ENCODE results near the gene DLG2.

Gene DLG2

DNA sequence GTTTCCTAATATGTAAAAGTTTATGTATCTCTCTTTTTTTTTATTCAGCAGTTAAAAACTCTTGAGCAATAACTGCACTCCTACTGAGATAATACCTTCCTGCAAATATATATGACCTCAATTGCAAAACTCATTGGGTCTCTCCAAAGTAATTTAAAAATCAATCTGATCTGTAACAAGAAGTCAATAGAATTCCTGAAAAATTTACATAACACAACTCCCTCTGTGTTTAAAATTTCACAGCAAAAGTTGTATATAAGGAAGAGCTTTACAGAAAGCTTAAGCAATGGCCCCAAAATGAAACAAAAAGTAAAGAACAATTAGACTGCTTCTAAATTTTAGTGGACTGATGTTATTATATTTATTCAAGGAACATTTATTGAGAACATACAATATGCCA is 313.4 kb downstream of the DLG2 start:
- in situ Hi-C loops (cut with HindIII; ENCODE audit: low sequenced_read_pairs), result no loop called here
- DNase-seq (ENCODE audit: low read depth, low spot score), result no peak
- TF ChIP-seq CTCF (IDR thresholded peaks at IDR 0.05; ENCODE audit: low read depth, low read length), result no peak
- no peak overlapping the region for H3K4me3 ChIP-seq (ENCODE audit: low read depth, low read length)

DNA sequence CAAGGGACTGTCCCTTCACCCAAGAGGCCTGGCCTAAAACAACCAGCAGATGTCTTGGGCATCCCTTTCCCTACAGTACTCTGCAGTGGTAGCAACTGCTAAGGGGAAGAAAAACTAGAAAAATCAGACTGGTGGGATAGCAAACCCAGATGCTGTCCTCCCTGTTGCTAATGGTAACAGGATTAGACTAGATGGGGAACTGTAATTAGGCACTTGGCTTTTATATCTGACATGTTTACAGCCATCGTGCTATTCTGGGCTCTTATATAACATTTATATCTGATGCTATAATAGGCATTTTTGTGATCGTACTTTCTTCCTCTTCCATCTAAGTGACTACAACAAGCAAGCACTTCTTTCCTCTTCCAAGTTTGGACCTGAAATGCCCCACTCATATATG is 316.7 kb downstream of the DLG2 start:
- in situ Hi-C loops (cut with HindIII; ENCODE audit: low sequenced_read_pairs), result no loop called here
- TF ChIP-seq CTCF (IDR thresholded peaks at IDR 0.05; ENCODE audit: low read depth, low read length), result no peak
- DNase-seq (ENCODE audit: low read depth, low spot score), result no peak
- H3K4me3 ChIP-seq (ENCODE audit: low read depth, low read length), result no peak overlapping the region

DNA sequence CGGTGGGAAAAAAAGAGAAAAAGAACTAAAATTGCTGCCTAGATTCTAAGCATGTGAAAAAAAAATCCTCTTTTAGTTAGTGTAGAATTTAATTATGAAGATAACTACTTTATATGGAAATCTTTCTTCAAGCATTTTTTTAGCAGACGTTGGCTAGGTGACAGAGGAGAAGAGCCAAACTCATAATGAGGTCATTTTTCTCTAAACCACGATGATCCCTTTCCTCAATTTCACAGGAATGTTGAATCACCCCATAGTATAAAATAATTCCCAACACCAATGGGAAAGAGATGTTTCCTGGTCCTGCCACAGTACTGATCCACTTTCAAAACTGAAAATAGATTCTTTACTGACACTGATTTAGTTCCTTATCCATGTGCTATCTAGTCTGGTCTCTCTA is 319.8 kb downstream of the DLG2 start:
- in situ Hi-C loops (cut with HindIII; ENCODE audit: low sequenced_read_pairs), result no loop called here
- peak; percentile 10 for DNase-seq (ENCODE audit: low read depth, low spot score)
- no peak for TF ChIP-seq CTCF (IDR thresholded peaks at IDR 0.05; ENCODE audit: low read depth, low read length)
- no peak overlapping the region for H3K4me3 ChIP-seq (ENCODE audit: low read depth, low read length)

DNA sequence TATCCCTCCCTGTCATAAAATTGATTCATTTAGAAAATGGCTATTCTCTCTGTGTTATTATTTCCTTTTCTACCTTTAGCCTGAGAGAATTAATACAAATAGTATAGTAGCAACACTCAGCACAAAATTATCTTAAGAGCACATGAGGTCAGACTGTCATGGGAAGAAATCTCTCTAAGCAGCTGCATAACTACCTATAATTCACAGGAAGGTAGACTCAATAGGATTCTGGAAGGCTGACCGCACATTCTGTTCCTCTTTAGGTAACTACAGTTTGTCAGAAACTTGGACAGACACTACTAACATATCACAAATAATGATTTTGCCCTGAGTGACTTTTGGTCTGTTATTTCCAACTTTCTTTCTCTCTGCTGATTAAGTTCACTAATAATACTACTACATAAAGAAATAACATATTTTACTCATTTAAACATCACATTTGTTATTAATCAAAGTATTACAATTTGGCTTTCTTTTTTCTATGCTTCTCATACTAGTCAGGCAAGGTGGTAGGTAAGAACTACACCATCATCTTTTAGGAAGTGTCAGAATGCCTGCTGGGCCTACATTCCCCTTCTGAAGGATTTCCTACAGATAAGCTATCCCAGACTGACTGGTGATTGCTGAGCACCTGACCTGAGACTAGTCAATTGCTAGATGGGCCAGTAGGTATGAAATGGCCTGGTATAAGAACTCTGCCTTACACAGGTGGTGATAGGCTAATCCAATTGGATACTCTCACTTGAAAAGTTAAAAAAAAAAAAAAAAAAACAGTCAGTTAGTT is 325.1 kb downstream of the DLG2 start:
- no peak for DNase-seq (ENCODE audit: low read depth, low spot score)
- no peak overlapping the region for H3K4me3 ChIP-seq (ENCODE audit: low read depth, low read length)
- TF ChIP-seq CTCF (IDR thresholded peaks at IDR 0.05; ENCODE audit: low read depth, low read length), result no peak
- in situ Hi-C loops (cut with HindIII; ENCODE audit: low sequenced_read_pairs), result no loop called here

GRCh38 chr11:85299258-85299942 is 327.7 kb downstream of the DLG2 start:
- no peak overlapping the region for H3K4me3 ChIP-seq (ENCODE audit: low read depth, low read length)
- DNase-seq (ENCODE audit: low read depth, low spot score), result peak; percentile 28
- TF ChIP-seq CTCF (IDR thresholded peaks at IDR 0.05; ENCODE audit: low read depth, low read length), result no peak
- in situ Hi-C loops (cut with HindIII; ENCODE audit: low sequenced_read_pairs), result no loop called here

GRCh38 chr11:85295694-85296271 is 331.4 kb downstream of the DLG2 start:
- no peak for TF ChIP-seq CTCF (IDR thresholded peaks at IDR 0.05; ENCODE audit: low read depth, low read length)
- in situ Hi-C loops (cut with HindIII; ENCODE audit: low sequenced_read_pairs), result no loop called here
- DNase-seq (ENCODE audit: low read depth, low spot score), result no peak
- no peak overlapping the region for H3K4me3 ChIP-seq (ENCODE audit: low read depth, low read length)

All from astrocyte of the spinal cord (primary cell).